HepG2 (cell line): ENCODE measurements around the gene PCP4. TPM values are rescaled to one million over a fixed set of nuclear protein-coding genes. Genes with fewer than 3 reads are reported as not detected.

Experiments used
- ATAC-seq: fragments of 200-7000 bp; cut with Tn5 transposase; 3 replicates; pipeline ENCODE4 v1.9.1; 2020; ENCODE audit warnings: mild to moderate bottlenecking, moderate library complexity
- BruUV-seq: library from RNA; stranded (reverse); fragments of 400-500 nt; replicated peaks from 2 replicates; lab custom pipeline; 2021; lab: Mats Ljungman, UMichigan
- CTCF ChIA-PET: fragments of 300-600 bp; formaldehyde crosslinking; extraction: SDS; loops from one replicate; lab custom pipeline; 2021; ENCODE audit warnings: low total read pairs, inconsistent platforms, low intra/inter-chr PET ratio; lab: Yijun Ruan, JAX
- POLR2A ChIA-PET: fragments of 350-600 bp; sonication (Branson Sonifier 250); formaldehyde crosslinking; loops from one replicate; lab custom pipeline; 2020; ENCODE audit warnings: antibody characterized with exemption, inconsistent platforms; lab: Yijun Ruan, JAX
- DNase-seq: peaks from one replicate; pipeline ENCODE4 v3.0.0-alpha.2; 2015; ENCODE audit warnings: low spot score
- FAIRE-seq: peaks from 3 replicates; lab custom pipeline; 2011; peaks lifted over from hg19 to GRCh38; lab: Jason Lieb, UNC
- H2AFZ ChIP-seq: one replicate; pipeline ENCODE4 v1.6.1; 2011; ENCODE audit warnings: low read length, inconsistent platforms
- H3K27ac ChIP-seq: fragments of 300-600 bp; 3 replicates; pipeline ENCODE4 v1.8.0; 2011; ENCODE audit warnings: mixed run types, mild to moderate bottlenecking, mixed read lengths, low read length, inconsistent platforms; ENCODE audit not compliant: insufficient read depth; ENCODE audit errors: extremely low read length
- H3K27me3 ChIP-seq, 2 experiments: fragments of 200-600 bp in 1 of 2; 2 replicates in 1 of 2; 3 replicates in 1 of 2; pipeline versions ENCODE4 v1.6.0 to v1.8.0; 2011; ENCODE audit warnings: low read length in 2 of 2, mild to moderate bottlenecking in 2 of 2, moderate library complexity in 2 of 2, inconsistent platforms in 1 of 2; ENCODE audit not compliant: insufficient read depth in 2 of 2, control insufficient read depth in 1 of 2
- H3K36me3 ChIP-seq, 2 experiments: fragments of 200-600 bp in 1 of 2; replicated peaks in 1 of 2; 2 replicates in 1 of 2; 3 replicates in 1 of 2; pipeline versions ENCODE4 v1.5.1 to v1.8.0; 2011; ENCODE audit warnings: low read length in 2 of 2, inconsistent platforms in 1 of 2; ENCODE audit not compliant: insufficient read depth in 2 of 2, control insufficient read depth in 1 of 2
- H3K4me1 ChIP-seq: 2 replicates; pipeline ENCODE4 v1.5.1; 2012; ENCODE audit warnings: low read length, inconsistent platforms; ENCODE audit not compliant: insufficient read depth
- H3K4me2 ChIP-seq: 2 replicates; pipeline ENCODE4 v1.6.0; 2011; ENCODE audit warnings: low read depth, low read length, inconsistent platforms
- H3K4me3 ChIP-seq, 3 experiments: fragments of 200-600 bp in 1 of 3; sonication (generic), shearing (Covaris generic) in 1 of 3; replicated peaks in 1 of 3; 2 replicates each; pipeline ENCODE4 v1.5.1; 2011 to 2016; ENCODE audit warnings: low read length in 3 of 3, inconsistent platforms in 2 of 3, low read depth in 2 of 3, mild to moderate bottlenecking in 2 of 3, control low read depth in 1 of 3, mixed read lengths in 1 of 3; ENCODE audit not compliant: insufficient read depth in 1 of 3
- H3K79me2 ChIP-seq: one replicate; pipeline ENCODE4 v1.6.1; 2011; ENCODE audit warnings: low read length, inconsistent platforms; ENCODE audit not compliant: insufficient read depth
- H3K9ac ChIP-seq: 2 replicates; pipeline ENCODE4 v1.6.0; 2011; ENCODE audit warnings: mild to moderate bottlenecking, low read depth, low read length, inconsistent platforms; ENCODE audit not compliant: insufficient read depth
- H3K9me3 ChIP-seq: 2 replicates; pipeline ENCODE4 v1.5.1; 2012; ENCODE audit warnings: mild to moderate bottlenecking, low read length
- H4K20me1 ChIP-seq: 2 replicates; pipeline ENCODE4 v1.6.0; 2011; ENCODE audit warnings: inconsistent platforms, mild to moderate bottlenecking, low read length, moderate library complexity; ENCODE audit not compliant: insufficient read depth
- BCL6 ChIP-seq: IDR thresholded peaks from 2 replicates; pipeline ENCODE4 v1.6.1; 2016; ENCODE audit warnings: missing genetic modification reagents, missing compliant biosample characterization
- CBX2 ChIP-seq, 2 experiments: fragments of 200-600 bp in 1 of 2; sonication (generic); formaldehyde crosslinking in 1 of 2; IDR thresholded peaks; 2 replicates each; pipeline versions ENCODE4 v1.7.0 to v1.8.1; 2018 to 2022; ENCODE audit warnings: low read depth in 2 of 2, low read length in 1 of 2, mild to moderate bottlenecking in 1 of 2, missing genetic modification reagents in 1 of 2
- DNMT1 ChIP-seq: sonication (generic); formaldehyde crosslinking; IDR thresholded peaks from 2 replicates; pipeline ENCODE4 v1.5.1; 2020; ENCODE audit warnings: mild to moderate bottlenecking, missing genetic modification reagents
- GABPB1 ChIP-seq: IDR thresholded peaks from 2 replicates; pipeline ENCODE4 v1.6.1; 2016; ENCODE audit warnings: mild to moderate bottlenecking, missing genetic modification reagents, moderate library complexity, missing compliant biosample characterization
- KAT7 ChIP-seq: IDR thresholded peaks from 2 replicates; pipeline ENCODE4 v1.6.1; 2018; ENCODE audit warnings: borderline replicate concordance, missing compliant biosample characterization
- NFE2L1 ChIP-seq: sonication (generic); formaldehyde crosslinking; IDR thresholded peaks from 2 replicates; pipeline ENCODE4 v1.4.0; 2020; ENCODE audit warnings: missing genetic modification reagents, mild to moderate bottlenecking, borderline replicate concordance
- SIX4 ChIP-seq: sonication (generic); formaldehyde crosslinking; IDR thresholded peaks from 2 replicates; pipeline ENCODE4 v1.4.0; 2020; ENCODE audit warnings: missing genetic modification reagents
- SNAPC2 ChIP-seq: sonication (generic); formaldehyde crosslinking; IDR thresholded peaks from 2 replicates; pipeline ENCODE4 v1.8.1; 2022; ENCODE audit warnings: mild to moderate bottlenecking, missing genetic modification reagents
- SOX6 ChIP-seq, 2 experiments: fragments of 450-650 bp in 1 of 2; sonication (generic) in 1 of 2; formaldehyde crosslinking in 1 of 2; IDR thresholded peaks; 2 replicates each; pipeline versions ENCODE4 v1.4.0 to v1.6.1; 2017 to 2020; ENCODE audit warnings: antibody characterized with exemption in 1 of 2, mild to moderate bottlenecking in 1 of 2, missing genetic modification reagents in 1 of 2
- ZNF329 ChIP-seq: sonication (generic); formaldehyde crosslinking; IDR thresholded peaks from 2 replicates; pipeline ENCODE4 v1.9.0; 2021; ENCODE audit warnings: low read depth, mild to moderate bottlenecking, missing genetic modification reagents
- ZNF709 ChIP-seq: sonication (generic); formaldehyde crosslinking; IDR thresholded peaks from 2 replicates; pipeline ENCODE4 v1.5.0; 2020; ENCODE audit warnings: mild to moderate bottlenecking, missing genetic modification reagents
- WGBS: methylation state at CpG from one replicate; pipeline ENCODE4 v1.1.6; 2017; ENCODE audit warnings: low lambda C conversion rate; 5-methylcytosine and 5-hydroxymethylcytosine counted together
- in situ Hi-C: cut with HindIII; loops from 2 replicates; pipeline ENCODE4 v1.10.0; 2017; ENCODE audit warnings: low pct_unique_long_range_greater_than_20kb; ENCODE audit not compliant: extremely low pct_ligation_motif_present
- intact Hi-C: fragments of 100-400 bp; cut with micrococcal nuclease; formaldehyde crosslinking; loops from one replicate; pipeline ENCODE4 v1.10.0; 2022; ENCODE audit not compliant: unreplicated experiment
- polyA plus RNA-seq, 8 experiments: library from polyadenylated mRNA; depleted of rRNA in 3 of 8; stranded (reverse) in 7 of 8; unstranded in 1 of 8; fragments of >200 nt; fragmentation: Illumina TruSeq in 4 of 8; extraction: Trizol in 4 of 8; gene quantifications; 2 replicates each; pipeline versions ENCODE4 v1.2.1 to v1.2.3, GENCODE V29; 2011 to 2016; ENCODE audit warnings: low read depth in 4 of 8, missing spikeins in 1 of 8, mixed read lengths in 1 of 8; ENCODE audit not compliant: insufficient read depth in 1 of 8
- total RNA-seq, 5 experiments: library from RNA; depleted of rRNA; stranded (reverse); fragments of >200 nt; fragmentation: Illumina TruSeq; extraction: Trizol; gene quantifications; 2 replicates each; pipeline ENCODE4 v1.2.3, GENCODE V29; 2016; ENCODE audit warnings: low read depth in 1 of 5
- TF ChIP-seq, protein P1 (sequence below): sonication (generic); formaldehyde crosslinking; IDR thresholded peaks from 2 replicates; pipeline ENCODE4 v1.4.0; 2020; ENCODE audit warnings: missing genetic modification reagents, borderline replicate concordance

Gene PCP4
- total and polyA plus RNA-seq, 2 of the 13 experiments (the other 11 are each of a cell fraction or from before 2014, with no cell fraction given): not detected

DNA sequence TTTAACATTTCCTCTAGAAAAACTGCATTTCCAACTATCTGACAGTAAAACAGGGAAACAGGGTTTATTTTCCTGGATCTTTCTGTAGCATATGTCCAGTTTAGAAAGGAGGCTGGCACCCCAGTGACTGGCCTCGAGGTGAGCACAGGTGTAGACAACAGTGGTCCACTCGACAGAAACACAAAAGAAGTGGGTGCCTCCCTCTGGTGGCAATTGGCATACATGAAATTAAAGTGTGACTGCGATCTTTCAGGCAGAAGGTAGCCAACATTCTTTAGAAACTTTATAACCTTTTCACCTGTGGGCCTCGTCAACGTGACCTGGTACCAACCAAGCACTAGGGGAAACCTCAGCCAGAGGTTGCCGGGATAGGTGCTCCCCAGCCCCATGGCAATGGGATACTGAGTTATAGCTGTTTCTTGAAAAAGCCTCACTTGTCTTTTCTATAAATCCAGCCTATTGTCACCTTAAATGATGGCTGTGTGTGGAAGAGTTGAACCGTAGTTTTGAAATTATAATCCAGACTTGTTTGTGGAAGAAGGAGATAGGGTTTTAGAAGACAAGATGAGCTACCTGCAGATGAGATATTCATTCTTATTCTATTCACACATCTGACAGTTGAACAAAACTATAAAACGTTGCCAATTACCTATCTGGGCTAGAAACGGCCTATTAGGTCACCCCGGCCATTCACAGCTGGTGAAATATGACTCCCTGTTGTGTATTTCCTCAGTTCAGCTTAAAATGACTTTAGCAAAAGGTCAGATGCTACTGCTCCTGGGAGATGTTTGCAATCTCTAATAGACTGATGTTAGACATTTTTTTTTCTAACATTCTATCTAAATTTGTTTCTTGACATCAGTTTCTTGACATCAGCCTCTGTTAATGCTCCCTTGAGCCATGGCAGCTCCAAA is 44.3 kb downstream of the PCP4 start (continued):
- no peak for TF ChIP-seq CBX2 (IDR thresholded peaks at IDR 0.05; ENCODE audit: low read depth, low read length)
- TF ChIP-seq CBX2 (CRISPR knock-in tag; IDR thresholded peaks at IDR 0.05; ENCODE audit: low read depth): no peak
- no peak for TF ChIP-seq SNAPC2
- TF ChIP-seq, protein P1, sequence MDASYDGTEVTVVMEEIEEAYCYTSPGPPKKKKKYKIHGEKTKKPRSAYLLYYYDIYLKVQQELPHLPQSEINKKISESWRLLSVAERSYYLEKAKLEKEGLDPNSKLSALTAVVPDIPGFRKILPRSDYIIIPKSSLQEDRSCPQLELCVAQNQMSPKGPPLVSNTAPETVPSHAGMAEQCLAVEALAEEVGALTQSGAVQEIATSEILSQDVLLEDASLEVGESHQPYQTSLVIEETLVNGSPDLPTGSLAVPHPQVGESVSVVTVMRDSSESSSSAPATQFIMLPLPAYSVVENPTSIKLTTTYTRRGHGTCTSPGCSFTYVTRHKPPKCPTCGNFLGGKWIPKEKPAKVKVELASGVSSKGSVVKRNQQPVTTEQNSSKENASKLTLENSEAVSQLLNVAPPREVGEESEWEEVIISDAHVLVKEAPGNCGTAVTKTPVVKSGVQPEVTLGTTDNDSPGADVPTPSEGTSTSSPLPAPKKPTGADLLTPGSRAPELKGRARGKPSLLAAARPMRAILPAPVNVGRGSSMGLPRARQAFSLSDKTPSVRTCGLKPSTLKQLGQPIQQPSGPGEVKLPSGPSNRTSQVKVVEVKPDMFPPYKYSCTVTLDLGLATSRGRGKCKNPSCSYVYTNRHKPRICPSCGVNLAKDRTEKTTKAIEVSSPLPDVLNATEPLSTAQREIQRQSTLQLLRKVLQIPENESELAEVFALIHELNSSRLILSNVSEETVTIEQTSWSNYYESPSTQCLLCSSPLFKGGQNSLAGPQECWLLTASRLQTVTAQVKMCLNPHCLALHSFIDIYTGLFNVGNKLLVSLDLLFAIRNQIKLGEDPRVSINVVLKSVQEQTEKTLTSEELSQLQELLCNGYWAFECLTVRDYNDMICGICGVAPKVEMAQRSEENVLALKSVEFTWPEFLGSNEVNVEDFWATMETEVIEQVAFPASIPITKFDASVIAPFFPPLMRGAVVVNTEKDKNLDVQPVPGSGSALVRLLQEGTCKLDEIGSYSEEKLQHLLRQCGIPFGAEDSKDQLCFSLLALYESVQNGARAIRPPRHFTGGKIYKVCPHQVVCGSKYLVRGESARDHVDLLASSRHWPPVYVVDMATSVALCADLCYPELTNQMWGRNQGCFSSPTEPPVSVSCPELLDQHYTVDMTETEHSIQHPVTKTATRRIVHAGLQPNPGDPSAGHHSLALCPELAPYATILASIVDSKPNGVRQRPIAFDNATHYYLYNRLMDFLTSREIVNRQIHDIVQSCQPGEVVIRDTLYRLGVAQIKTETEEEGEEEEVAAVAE (CRISPR knock-in tag): no peak
- TF ChIP-seq, all 625 proteins: peak for 0

GRCh38 chr21:39913706-39914305 is 46.6 kb downstream of the PCP4 start:
- intact Hi-C loops: no loop called here
- H3K27me3 ChIP-seq: no peaks in the 10 kb centered on the region
- H3K27ac ChIP-seq: no peak overlapping the region
- WGBS: 37% methylated on average over 6 of the region's 8 CpGs
- DNase-seq: no peak
- H3K9ac ChIP-seq: no peak overlapping the region
- no peak for TF ChIP-seq DNMT1 (CRISPR knock-in tag)
- TF ChIP-seq SOX6 (IDR thresholded peaks at IDR 0.05): no peak
- TF ChIP-seq SOX6 (CRISPR knock-in tag; IDR thresholded peaks at IDR 0.05): no peak
- TF ChIP-seq NFE2L1 (CRISPR knock-in tag): no peak
- no peak for TF ChIP-seq ZNF709
- TF ChIP-seq SIX4 (CRISPR knock-in tag): no peak
- no peak for TF ChIP-seq ZNF329 (CRISPR knock-in tag)
- no peak for TF ChIP-seq GABPB1 (CRISPR knock-in tag)
- TF ChIP-seq KAT7 (CRISPR knock-in tag): no peak
- no peak for TF ChIP-seq BCL6
- ATAC-seq: no peak
- in situ Hi-C loops: no loop called here
- no peak for FAIRE-seq
- H3K36me3 ChIP-seq: no peaks in the 10 kb centered on the region
- peaks cover 75% of the 10 kb centered on the region for H3K9me3 ChIP-seq
- H2AFZ ChIP-seq: no peak overlapping the region
- CTCF ChIA-PET: no interaction called here
- H3K4me2 ChIP-seq: no peak overlapping the region
- POLR2A ChIA-PET: no interaction called here
- H3K4me3 ChIP-seq: no peak overlapping the region
- H3K79me2 ChIP-seq: no peaks in the 10 kb centered on the region
- no peaks in the 10 kb centered on the region for H3K4me1 ChIP-seq
- no peaks in the 10 kb centered on the region for H4K20me1 ChIP-seq
- no TSS peak for BruUV-seq
